Left lung (tissue), 10 donors: Measurements from ENCODE around the gene SNX25. TPM values are rescaled to one million over a fixed set of nuclear protein-coding genes. Genes with fewer than 3 reads are reported as not detected.
"Not testable (repeated sequence)": the region's sequence is repeated elsewhere in the genome, so short reads cannot be mapped to it uniquely, and the experiment has no call there.

Source experiments
- ATAC-seq: fragments of 200-7000 bp; cut with Tn5 transposase; one replicate; pipeline ENCODE4 v1.9.1; 2020; ENCODE audit warnings: moderate library complexity
- DNase-seq, 4 donors: peaks; one replicate each; pipeline ENCODE4 v3.0.0-alpha.2; 2013 to 2020
- H3K27ac ChIP-seq, 2 donors: fragments of 200-600 bp; sonication (generic) in 1 of 2; one replicate each; pipeline versions ENCODE4 v1.5.0 to v1.8.0; 2020 to 2021
- H3K27me3 ChIP-seq, 2 donors: fragments of 200-600 bp; sonication (generic) in 1 of 2; one replicate each; pipeline versions ENCODE4 v1.5.0 to v1.8.0; 2020 to 2021
- H3K36me3 ChIP-seq, 2 donors: fragments of 200-600 bp; sonication (generic) in 1 of 2; one replicate each; pipeline versions ENCODE4 v1.5.0 to v1.8.0; 2020 to 2021
- H3K4me1 ChIP-seq, 2 donors: fragments of 200-600 bp; one replicate each; pipeline ENCODE4 v1.8.0; 2021
- H3K4me3 ChIP-seq, 2 donors: fragments of 200-600 bp; sonication (generic) in 1 of 2; one replicate each; pipeline versions ENCODE4 v1.5.0 to v1.8.0; 2020 to 2021; ENCODE audit warnings: mild to moderate bottlenecking in 1 of 2
- H3K9me3 ChIP-seq, 2 donors: fragments of 200-600 bp; sonication (generic) in 1 of 2; one replicate each; pipeline versions ENCODE4 v1.5.0 to v1.8.0; 2020 to 2021
- CTCF ChIP-seq, 2 donors: fragments of 200-600 bp; sonication (generic) in 1 of 2; IDR thresholded peaks; one replicate each; pipeline versions ENCODE4 v1.5.0 to v1.8.0; 2021; ENCODE audit warnings: antibody characterized with exemption in 2 of 2
- intact Hi-C, 2 donors: fragments of 100-400 bp; cut with DNase I; formaldehyde crosslinking; loops; one replicate each; pipeline versions ENCODE4 v1.11.2 to v1.14.2; 2022
- polyA plus RNA-seq, 6 donors: library from polyadenylated mRNA; unstranded; fragments of 120-200 nt; gene quantifications; one replicate each; pipeline ENCODE4 v1.2.1, GENCODE V29; 2013; ENCODE audit not compliant: insufficient read length in 6 of 6
- total RNA-seq, 2 donors: library from RNA; stranded (reverse); fragmentation: NEBNext Ultra II Directional; extraction: Animal tissue kit (Norgen Biotek cat#: 25700); gene quantifications; one replicate each; pipeline ENCODE4 v1.2.1, GENCODE V29; 2021
- donor health status: DM: no; HTN: yes; CAD: no.
- donor health status: DM: no; HTN: no; CAD: no.

SNX25 gene
- total and polyA plus RNA-seq, 8 donors: 15.5 to 122 (median 18.9) TPM

- intact Hi-C loops: no loop called here
- Histone ChIP-seq H3K27me3 (no peaks in the 10 kb centered on the region), H3K27ac (no peak overlapping the region), H3K36me3 (peaks cover 0 to 6% of the 10 kb centered on the region in 2 donors), H3K9me3 (no peaks in the 10 kb centered on the region), H3K4me3 (no peak overlapping the region), H3K4me1 (no peaks in the 10 kb centered on the region)
- ATAC-seq (no peak), DNase-seq (no peak)
- no peak for TF ChIP-seq CTCF (IDR thresholded peaks at IDR 0.05)
Observed at GRCh38 chr4:185328586-185328985, 119.2 kb downstream of the SNX25 start.

GRCh38 chr4:185329879-185330510 is 120.6 kb downstream of the SNX25 start:
- H3K36me3 ChIP-seq, intact Hi-C loops, DNase-seq, H3K9me3 ChIP-seq, H3K4me1 ChIP-seq, H3K27me3 ChIP-seq, H3K27ac ChIP-seq, H3K4me3 ChIP-seq, ATAC-seq: not testable (repeated sequence)

GRCh38 chr4:185332575-185333464 is 123.4 kb downstream of the SNX25 start:
- peaks cover 0 to 6% of the 10 kb centered on the region in 2 donors for H3K36me3 ChIP-seq
- no peaks in the 10 kb centered on the region for H3K27me3 ChIP-seq
- H3K9me3 ChIP-seq: no peaks in the 10 kb centered on the region
- no peak for DNase-seq
- no peak for TF ChIP-seq CTCF (IDR thresholded peaks at IDR 0.05)
- intact Hi-C loops: no loop called here
- H3K4me3 ChIP-seq: no peak overlapping the region
- ATAC-seq: no peak
- H3K4me1 ChIP-seq: no peaks in the 10 kb centered on the region
- H3K27ac ChIP-seq: no peak overlapping the region

GRCh38 chr4:185334326-185334725 is 124.9 kb downstream of the SNX25 start:
- Histone ChIP-seq H3K27ac (no peak overlapping the region), H3K36me3 (peaks cover 0 to 14% of the 10 kb centered on the region in 2 donors), H3K4me1 (no peaks in the 10 kb centered on the region), H3K27me3 (no peaks in the 10 kb centered on the region), H3K9me3 (peaks cover 0 to 5% of the 10 kb centered on the region in 2 donors), H3K4me3 (no peak overlapping the region)
- ATAC-seq: no peak
- DNase-seq: no peak
- intact Hi-C loops: no loop called here
- TF ChIP-seq CTCF (IDR thresholded peaks at IDR 0.05): no peak

GRCh38 chr4:185335579-185335978 is 126.2 kb downstream of the SNX25 start:
- Histone ChIP-seq H3K27me3 (no peaks in the 10 kb centered on the region), H3K4me1 (no peaks in the 10 kb centered on the region), H3K9me3 (peaks cover 0 to 5% of the 10 kb centered on the region in 2 donors), H3K27ac (no peak overlapping the region), H3K4me3 (no peak overlapping the region), H3K36me3 (peaks cover 0 to 25% of the 10 kb centered on the region in 2 donors)
- no peak for DNase-seq
- no peak for TF ChIP-seq CTCF (IDR thresholded peaks at IDR 0.05)
- intact Hi-C loops: no loop called here
- peak; percentile 34 for ATAC-seq
